HG02623 (cell line): ENCODE measurements around the gene APC2.
A peak's percentile ranks its signal among the peaks of the same experiment; 100 is the strongest.

ENCODE experiments used
- ATAC-seq: cut with Tn5 transposase; IDR thresholded peaks from one replicate; pipeline ENCODE4 v1.9.1; 2021; ENCODE audit warnings: moderate library complexity; ENCODE audit not compliant: unreplicated experiment

APC2 gene

GRCh38 chr19:1449467-1450442 is at the start of gene APC2:
TSS of gene APC2 (plus strand) at chr19:1450121. CDS start at chr19:1453002, 2,881 bp downstream.
- ATAC-seq, result no peak

DNA sequence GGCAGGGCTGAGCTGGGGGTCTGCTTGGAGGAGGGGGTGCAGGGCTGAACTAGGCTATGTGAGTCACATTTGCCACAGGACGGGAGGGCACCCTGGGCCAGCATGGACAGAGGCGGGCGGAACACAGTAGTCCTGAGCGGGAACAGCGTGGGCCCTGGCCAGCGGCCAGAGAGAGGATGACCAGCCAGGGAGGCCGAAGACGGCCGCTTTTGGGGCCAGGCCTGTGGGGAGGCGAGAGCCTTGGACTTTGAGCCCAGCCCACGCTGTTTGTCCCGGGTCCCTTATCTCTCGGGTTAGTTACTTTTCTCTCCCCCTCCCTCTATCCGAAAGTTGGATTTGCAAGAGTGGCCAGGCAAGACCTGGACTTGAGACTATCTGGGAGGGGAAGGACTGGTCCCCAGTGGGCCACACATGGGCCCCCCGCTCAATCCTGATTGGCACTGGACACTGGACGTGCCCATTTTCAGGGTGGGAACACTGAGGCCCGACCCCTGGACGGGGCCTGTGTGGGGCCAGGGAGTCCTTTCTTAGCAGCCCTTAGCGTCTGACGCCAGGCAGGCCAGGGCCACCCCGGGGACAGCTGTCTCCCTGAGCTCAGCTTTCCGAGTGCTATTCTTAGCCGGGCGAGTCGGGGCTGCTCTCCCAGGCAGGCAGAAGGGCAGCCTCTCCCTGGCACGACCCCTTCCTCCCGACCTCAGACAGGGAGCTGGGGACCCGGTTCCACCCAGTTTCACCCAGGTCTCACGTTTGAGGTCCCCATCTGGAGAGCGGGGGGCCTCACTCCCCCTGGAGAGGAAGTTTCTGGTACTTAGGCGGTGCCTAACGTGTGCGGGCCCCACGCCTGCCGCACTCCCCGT is 49.4 kb upstream of the APC2 start:
- no peak for ATAC-seq

DNA sequence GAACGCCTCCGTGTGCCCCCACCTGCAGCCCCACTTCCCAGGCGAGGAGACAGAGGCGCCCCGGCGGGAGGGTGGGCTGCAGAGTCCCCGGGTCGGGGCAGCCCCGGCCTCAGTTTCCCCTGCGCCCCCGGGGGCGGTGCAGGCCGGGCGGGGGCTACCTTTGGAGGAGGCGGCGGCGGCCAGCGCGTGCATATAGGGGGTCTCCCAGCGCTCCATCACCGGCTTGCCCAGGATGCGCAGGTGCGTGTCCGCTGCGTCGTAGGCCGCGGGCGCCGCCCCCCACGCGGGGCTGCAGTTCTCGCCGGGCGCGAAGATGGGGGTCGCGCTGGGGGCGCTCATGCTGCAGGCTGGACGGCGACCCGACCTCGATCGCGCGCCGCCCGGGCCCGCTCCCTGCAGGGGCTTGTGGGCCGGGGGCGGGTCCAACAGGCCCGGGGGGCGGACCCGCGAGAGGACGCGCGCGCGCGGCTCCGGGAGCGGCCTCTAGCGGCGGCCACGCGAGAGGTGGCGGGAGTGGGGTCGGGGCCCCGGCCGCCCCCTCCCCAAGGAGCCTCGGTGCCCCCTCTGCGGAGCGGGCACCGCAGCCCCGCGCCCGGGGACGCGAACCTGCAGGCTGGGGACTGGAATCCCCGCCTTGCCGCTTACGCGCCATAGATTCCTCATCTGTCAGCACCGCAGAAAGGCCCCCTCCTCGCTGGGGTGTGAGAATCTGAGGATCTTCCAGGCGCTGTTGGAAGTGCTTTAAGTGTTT is 48.6 kb upstream of the APC2 start, which contains the start of gene GAMT:
TSS of gene GAMT (minus strand) at position 405 of the 751 bp plus-strand sequence. CDS start at position 339, 66 bp downstream.
- no peak for ATAC-seq

- ATAC-seq, result no peak
Observed at GRCh38 chr19:1401889-1402217, 48.1 kb upstream of the APC2 start.

DNA sequence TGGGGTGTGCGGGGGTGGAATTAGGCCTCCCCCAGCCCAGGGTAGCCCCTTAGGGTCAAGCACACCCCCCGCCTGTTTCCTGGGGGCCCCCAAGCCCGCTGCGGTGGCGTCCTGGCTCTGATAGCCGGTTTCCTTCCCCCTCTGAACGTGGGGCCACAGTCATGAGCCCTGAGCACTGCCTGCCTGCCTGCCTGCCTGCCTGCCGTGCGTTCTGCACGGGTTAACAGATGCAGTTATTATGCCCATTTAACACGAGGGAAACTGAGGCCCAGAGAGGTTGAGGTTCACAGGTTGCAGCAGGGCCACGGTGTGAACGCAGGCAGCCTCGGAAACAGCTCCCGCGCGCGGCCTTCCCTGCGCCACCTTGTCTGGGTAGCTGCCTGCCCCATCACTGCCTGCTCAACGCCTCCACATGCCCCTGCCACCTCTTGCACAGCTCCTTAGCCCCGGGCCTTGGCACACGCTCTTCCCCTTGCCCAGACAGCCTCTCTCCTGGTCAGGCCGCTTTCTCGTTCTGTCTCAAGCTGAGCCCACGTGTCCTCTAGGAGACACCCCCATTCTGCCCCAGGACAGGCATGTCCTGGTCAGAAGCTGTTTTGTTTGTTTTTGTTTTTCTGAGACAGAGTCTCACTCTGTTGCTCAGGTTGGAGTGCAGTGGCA is 47.4 kb upstream of the APC2 start:
- ATAC-seq, result no peak

DNA sequence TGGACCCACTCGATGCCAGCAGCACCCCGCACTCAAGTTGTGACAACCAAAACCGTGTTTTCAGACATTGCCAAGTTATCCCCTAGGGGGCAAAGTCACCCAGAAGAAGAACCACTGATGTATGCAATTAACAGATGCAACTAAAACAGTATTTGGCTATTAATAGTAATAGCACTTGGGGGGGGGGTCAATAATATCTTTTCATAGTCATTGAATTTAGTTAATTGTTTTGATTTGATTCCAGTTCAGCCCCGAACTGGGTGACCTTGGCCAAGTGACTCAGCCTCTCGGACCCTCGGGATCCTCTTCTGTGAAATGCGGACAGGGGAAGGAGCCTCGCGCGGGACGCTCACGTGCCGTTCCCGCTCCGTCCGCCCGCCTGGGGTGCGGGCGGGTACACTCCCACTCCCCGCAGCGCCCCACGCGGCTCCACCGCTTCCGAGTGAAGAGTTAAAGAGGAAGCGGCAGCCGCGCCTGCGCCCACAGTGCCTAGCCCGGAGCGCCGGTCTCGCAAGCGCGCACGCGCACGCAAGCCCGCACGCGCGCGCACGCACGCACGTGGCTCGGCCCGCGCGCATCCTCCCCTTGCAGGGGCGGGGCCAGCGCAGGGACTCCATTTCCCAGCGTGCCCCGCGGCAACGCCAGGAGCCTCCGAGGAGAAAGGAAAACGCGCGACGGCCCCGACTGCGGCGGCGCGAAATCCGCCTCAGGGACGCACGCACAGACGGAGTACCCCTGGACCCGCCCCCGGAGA is 43.0 kb upstream of the APC2 start:
- ATAC-seq, result peak; percentile 79

- peak; percentile 19 for ATAC-seq
Observed at GRCh38 chr19:1407528-1408299, 42.2 kb upstream of the APC2 start, which contains the start of gene DAZAP1. TSS of gene DAZAP1 (plus strand) at chr19:1407586. CDS start at chr19:1407774, 188 bp downstream.

DNA sequence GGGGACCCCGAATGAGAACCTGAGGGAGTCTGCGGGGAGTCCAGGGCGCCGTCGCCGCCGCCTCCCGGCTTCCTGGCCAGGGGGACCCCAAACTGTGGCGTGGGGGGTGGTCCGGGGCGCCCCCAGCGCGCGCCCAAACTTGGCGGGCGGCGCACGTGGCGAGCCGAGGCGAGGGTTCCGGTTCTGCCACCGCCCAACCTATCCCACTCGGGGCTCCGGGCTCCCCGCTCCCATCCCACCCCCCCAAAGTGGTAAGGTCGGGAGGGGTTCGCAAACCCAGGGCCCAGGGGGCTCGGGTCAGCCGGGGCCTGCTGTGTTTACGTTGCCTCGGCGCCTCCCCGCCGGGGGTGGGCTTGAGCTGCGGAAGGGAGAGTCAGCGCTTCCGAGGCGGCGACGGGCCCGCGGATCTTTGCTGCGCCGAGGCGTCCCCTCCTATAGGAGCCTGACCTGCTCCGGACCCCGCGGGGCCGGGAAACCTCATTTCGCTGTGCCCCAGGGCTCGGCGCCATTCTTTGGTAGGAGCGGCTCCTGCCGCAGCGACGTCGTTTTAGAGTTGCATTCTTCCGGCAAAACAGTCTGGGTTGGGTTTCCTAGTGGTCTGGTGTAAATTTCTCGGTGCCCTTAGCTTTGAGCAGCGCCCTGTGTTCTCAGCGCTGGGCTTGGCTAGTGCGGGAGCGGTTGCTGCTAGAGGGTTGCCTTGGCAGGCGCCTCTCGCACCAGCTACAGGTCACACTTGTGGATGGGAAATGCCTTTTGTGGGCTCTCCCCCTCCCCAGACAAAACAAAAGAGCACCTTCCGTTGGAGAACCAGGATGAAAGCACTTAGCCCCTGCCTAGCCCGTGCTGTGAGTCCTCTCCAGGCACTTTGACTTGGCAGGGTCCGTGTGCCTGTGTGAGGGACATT is 41.4 kb upstream of the APC2 start:
- no peak for ATAC-seq

DNA sequence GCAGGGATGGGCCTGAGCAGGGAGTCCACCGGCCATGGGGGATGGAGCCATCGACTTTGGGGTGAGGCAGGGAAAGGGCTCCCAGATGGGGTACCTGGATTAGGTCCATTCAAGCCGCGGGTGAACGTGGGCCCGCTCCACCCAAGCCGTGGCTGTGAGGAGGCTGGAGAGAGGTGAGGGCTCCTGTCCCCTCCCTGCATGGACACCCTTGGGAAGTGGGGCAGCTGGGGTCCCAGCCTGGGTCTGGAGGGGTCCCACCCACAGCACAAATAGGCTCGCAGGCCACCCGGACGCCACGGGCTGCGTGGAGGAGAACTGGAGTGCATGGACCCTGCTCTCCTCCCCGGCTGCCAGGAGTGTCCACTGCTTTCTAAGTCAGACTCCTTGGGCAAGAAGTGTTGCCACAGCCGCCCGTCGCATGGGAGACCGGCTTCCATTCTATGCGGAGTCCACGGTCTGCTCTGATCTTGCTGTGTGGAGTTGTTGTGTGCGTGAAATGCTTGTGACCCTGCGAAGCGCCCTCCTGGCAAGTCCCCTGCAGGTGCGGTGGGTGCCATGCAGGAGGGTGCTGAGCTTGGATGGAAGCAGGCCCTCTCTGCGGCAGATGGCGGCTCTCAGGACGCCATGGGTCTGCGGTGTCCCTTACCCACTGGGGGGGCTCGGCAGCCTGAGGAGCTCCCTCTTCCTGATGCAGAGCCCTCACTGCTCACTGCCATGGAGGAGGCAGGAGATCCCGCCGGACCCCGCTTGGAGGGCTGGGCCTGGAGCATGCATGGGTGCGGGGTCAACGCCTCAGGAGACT is 40.5 kb upstream of the APC2 start:
- ATAC-seq, result no peak

DNA sequence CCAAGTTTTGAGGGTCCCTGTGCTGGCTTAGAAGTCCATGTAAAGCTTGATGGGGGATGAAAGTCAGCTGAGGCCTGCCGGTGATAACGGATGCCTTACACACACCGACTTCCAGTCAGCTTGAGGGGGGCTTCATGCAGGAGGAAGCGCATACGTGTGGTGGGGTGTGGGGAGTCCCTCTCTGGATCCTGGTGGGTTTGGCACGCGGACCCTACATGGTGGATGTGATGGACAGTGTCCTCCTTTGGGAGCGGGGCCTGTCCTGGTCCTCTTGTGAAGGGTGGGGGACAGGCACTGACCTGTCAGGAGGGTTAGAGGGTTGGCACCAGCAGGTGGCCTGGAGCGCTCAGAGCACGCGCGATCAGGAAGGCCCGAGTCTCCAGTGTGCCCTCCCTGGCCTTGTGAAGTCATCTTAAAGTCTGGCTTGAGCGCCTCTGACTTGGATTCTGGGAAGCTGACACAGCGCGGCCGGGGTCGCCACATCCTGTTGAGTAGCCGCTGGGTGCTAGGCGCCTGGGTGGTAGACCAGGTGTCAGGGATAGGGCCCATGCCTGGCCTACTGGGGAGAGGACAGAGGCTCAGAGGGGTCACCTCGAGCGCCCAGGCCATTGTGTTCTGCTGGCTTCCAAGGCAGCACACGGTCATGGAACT is 39.7 kb upstream of the APC2 start:
- no peak for ATAC-seq

GRCh38 chr19:1410789-1411188 is 39.1 kb upstream of the APC2 start:
- no peak for ATAC-seq

- no peak for ATAC-seq
Observed at GRCh38 chr19:1411255-1412191, 38.4 kb upstream of the APC2 start.

- ATAC-seq, result no peak
Observed at GRCh38 chr19:1412323-1412923, 37.5 kb upstream of the APC2 start.

DNA sequence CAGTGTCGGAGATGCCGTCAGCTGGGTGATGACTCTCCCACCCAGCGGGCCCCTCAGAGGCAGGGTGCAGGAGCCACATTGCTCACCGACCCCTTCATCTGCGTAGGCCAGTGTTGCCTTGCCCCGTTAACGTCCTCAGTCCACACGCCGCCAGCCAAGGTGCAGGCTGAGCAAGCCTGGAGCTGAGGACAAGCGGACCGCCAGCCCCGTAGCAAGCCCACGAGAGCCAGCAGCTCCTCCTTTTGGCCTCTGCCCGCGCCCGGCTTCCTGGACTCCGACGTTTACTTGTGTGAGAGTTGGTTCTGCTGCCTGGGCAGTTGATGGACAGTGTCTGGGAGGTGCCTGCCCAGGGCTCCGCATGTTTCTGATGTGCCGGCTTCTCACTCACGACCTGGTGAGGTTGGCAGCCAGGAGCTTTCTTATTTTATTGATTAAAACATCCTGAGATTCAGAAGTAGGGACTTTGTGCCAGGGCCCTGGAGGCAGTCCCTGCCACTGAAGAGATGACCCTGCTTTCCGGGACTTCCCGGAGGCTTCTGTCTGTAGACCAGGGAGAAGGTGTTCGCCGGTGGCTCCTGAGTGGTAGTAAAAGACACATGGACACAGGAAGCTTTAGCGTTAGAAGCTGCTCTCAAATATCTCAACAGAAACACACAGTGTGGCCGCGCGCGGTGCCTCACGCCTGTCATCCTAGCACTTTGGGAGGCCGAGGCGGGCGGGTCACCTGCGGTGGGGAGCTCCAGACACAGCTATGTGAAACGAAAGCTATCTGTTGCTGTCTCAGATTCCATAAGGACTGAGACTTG is 36.7 kb upstream of the APC2 start:
- no peak for ATAC-seq
